Loucy (cell line): ENCODE results near the gene KRT80.

Experiments used
- H2AFZ ChIP-seq: fragments of 200-600 bp; sonication (generic); 2 replicates; pipeline ENCODE4 v1.6.0; 2016; ENCODE audit warnings: antibody characterized with exemption, mild to moderate bottlenecking, low read length, moderate library complexity
- H3F3A ChIP-seq: fragments of 200-600 bp; 2 replicates; pipeline ENCODE4 v1.6.0; 2016; ENCODE audit warnings: antibody characterized with exemption, low read depth, mild to moderate bottlenecking
- H3K27me3 ChIP-seq: fragments of 200-600 bp; sonication (generic); 2 replicates; pipeline ENCODE4 v1.6.1; 2014; ENCODE audit warnings: low read length, mild to moderate bottlenecking; ENCODE audit not compliant: insufficient read depth, poor library complexity, severe bottlenecking
- H3K36me3 ChIP-seq: fragments of 200-600 bp; sonication (generic); 2 replicates; pipeline ENCODE4 v1.6.1; 2016; ENCODE audit warnings: low read length; ENCODE audit not compliant: insufficient read depth
- H3K4me1 ChIP-seq: fragments of 200-600 bp; sonication (generic); 2 replicates; pipeline ENCODE4 v1.5.1; 2014; ENCODE audit warnings: low read length, mild to moderate bottlenecking; ENCODE audit not compliant: insufficient read depth, poor library complexity, severe bottlenecking
- H3K4me2 ChIP-seq: fragments of 200-600 bp; sonication (generic); 2 replicates; pipeline ENCODE4 v1.6.0; 2014; ENCODE audit warnings: antibody characterized with exemption, low read length, low read depth, mild to moderate bottlenecking; ENCODE audit not compliant: poor library complexity, severe bottlenecking
- H3K4me3 ChIP-seq: fragments of 200-600 bp; sonication (generic); 2 replicates; pipeline ENCODE4 v1.5.1; 2014; ENCODE audit warnings: low read length, mild to moderate bottlenecking, mixed read lengths; ENCODE audit not compliant: poor library complexity, severe bottlenecking
- H3K79me2 ChIP-seq: fragments of 200-600 bp; sonication (generic); 2 replicates; pipeline ENCODE4 v1.6.1; 2014; ENCODE audit warnings: low read length; ENCODE audit not compliant: insufficient read depth
- H3K9ac ChIP-seq: fragments of 200-600 bp; sonication (generic); 2 replicates; pipeline ENCODE4 v1.6.0; 2014; ENCODE audit warnings: mild to moderate bottlenecking, low read depth, low read length, moderate library complexity; ENCODE audit not compliant: poor library complexity, severe bottlenecking
- H3K9me2 ChIP-seq: fragments of 200-600 bp; sonication (generic); replicated peaks from 2 replicates; pipeline ENCODE4 v1.6.1; 2016; ENCODE audit warnings: low read depth, low read length, mixed read lengths
- H3K9me3 ChIP-seq: fragments of 200-600 bp; sonication (generic); 2 replicates; pipeline ENCODE4 v1.6.1; 2014; ENCODE audit warnings: mild to moderate bottlenecking, antibody characterized with exemption, low read length, low read depth; ENCODE audit not compliant: insufficient read depth
- H4K20me1 ChIP-seq: fragments of 200-600 bp; sonication (generic); 2 replicates; pipeline ENCODE4 v1.6.0; 2014; ENCODE audit warnings: antibody characterized with exemption, low read length, mild to moderate bottlenecking; ENCODE audit not compliant: insufficient read depth, poor library complexity, severe bottlenecking
- CTCF ChIP-seq: fragments of 200-600 bp; sonication (generic); conservative IDR thresholded peaks from 2 replicates; pipeline ENCODE4 v1.5.1; 2014; ENCODE audit warnings: mild to moderate bottlenecking, antibody characterized with exemption, low read length
- EZH2phosphoT487 ChIP-seq: fragments of 200-600 bp; IDR thresholded peaks from 2 replicates; pipeline ENCODE4 v1.6.1; 2018; ENCODE audit warnings: antibody characterized with exemption, mild to moderate bottlenecking, moderate library complexity, borderline replicate concordance

The KRT80 gene

GRCh38 chr12:52186118-52186840 is 5.5 kb downstream of the KRT80 start:
- Histone ChIP-seq H3K4me2 (no peak overlapping the region), H3K9me2 (no peaks in the 10 kb centered on the region), H2AFZ (no peak overlapping the region), H3K9me3 (no peaks in the 10 kb centered on the region), H3K4me1 (peaks cover 14% of the 10 kb centered on the region), H3K36me3 (no peaks in the 10 kb centered on the region), H3K27me3 (no peaks in the 10 kb centered on the region), H3K9ac (no peak overlapping the region), H3F3A (no peaks in the 10 kb centered on the region), H3K4me3 (no peak overlapping the region), H3K79me2 (no peaks in the 10 kb centered on the region), H4K20me1 (no peaks in the 10 kb centered on the region)
- no peak for TF ChIP-seq CTCF
- no peak for TF ChIP-seq EZH2phosphoT487

DNA sequence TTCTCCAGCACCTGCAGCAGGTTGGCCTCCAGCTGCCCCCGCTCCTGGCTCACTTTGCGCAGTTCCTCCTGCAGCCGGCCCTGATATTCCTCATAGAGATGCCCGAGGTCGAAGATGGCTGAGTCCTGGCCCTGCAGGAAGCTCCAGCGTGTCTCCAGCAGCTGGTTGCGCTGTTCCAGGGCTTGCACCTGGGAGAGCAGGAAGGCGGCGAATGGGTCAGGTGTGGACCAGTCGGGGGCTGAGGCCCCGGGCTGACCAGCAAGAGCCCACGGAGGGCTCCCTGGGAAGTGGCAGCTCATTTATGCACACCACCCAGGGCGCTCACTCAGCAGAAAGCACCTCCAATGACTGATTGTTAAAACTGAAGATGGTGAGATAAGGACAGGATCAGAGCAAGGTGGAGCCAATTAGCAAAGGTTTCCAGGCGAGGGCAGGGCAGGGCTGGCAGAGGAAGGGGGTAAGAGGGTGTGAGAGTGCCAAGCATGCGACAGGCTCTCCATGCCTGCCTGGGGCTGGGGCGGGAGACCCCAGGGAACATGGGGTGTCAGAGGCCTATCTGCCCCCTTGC is 6.3 kb downstream of the KRT80 start:
- H2AFZ ChIP-seq = no peak overlapping the region
- H3F3A ChIP-seq = no peaks in the 10 kb centered on the region
- no peaks in the 10 kb centered on the region for H3K27me3 ChIP-seq
- TF ChIP-seq CTCF = no peak
- no peak for TF ChIP-seq EZH2phosphoT487
- H3K4me2 ChIP-seq = no peak overlapping the region
- peaks cover 14% of the 10 kb centered on the region for H3K4me1 ChIP-seq
- no peaks in the 10 kb centered on the region for H3K36me3 ChIP-seq
- H3K9me3 ChIP-seq = no peaks in the 10 kb centered on the region
- H3K4me3 ChIP-seq = no peak overlapping the region
- H4K20me1 ChIP-seq = no peaks in the 10 kb centered on the region
- no peaks in the 10 kb centered on the region for H3K9me2 ChIP-seq
- no peaks in the 10 kb centered on the region for H3K79me2 ChIP-seq
- no peak overlapping the region for H3K9ac ChIP-seq

GRCh38 chr12:52184813-52185212 is 7.0 kb downstream of the KRT80 start:
- Histone ChIP-seq H4K20me1 (no peaks in the 10 kb centered on the region), H3K27me3 (no peaks in the 10 kb centered on the region), H3K9ac (no peak overlapping the region), H3K9me3 (no peaks in the 10 kb centered on the region), H3K9me2 (no peaks in the 10 kb centered on the region), H3K36me3 (no peaks in the 10 kb centered on the region), H3K4me3 (no peak overlapping the region), H3K4me2 (no peak overlapping the region), H2AFZ (no peak overlapping the region), H3K4me1 (peaks cover 14% of the 10 kb centered on the region), H3K79me2 (no peaks in the 10 kb centered on the region), H3F3A (no peaks in the 10 kb centered on the region)
- TF ChIP-seq EZH2phosphoT487 (no peak), CTCF (no peak)
